ENCODE measurements around the gene PDE8B. TPM values are rescaled to one million over a fixed set of nuclear protein-coding genes. Genes with fewer than 3 reads are reported as not detected.
A peak's percentile ranks its signal among the peaks of the same experiment; 100 is the strongest.

The PDE8B gene
- total RNA-seq, 2 experiments from 2014 or later = 0.25 TPM; not detected in 1

GRCh38 chr5:77225531-77225930 is 15.1 kb downstream of the PDE8B start:
- Mint-ChIP-seq H3K4me3 (no peak overlapping the region), H3K4me1 (peaks cover 3% of the 10 kb centered on the region), H3K36me3 (ENCODE audit: low read depth) (no peaks in the 10 kb centered on the region), H3K9me3 (peaks cover 7% of the 10 kb centered on the region), H3K27ac (no peak overlapping the region), H3K27me3 (peaks cover 27% of the 10 kb centered on the region)
- ChIA-PET CTCF (no interaction called here), POLR2A (no interaction called here)
- no peak for DNase-seq

- Mint-ChIP-seq H3K36me3 (ENCODE audit: low read depth) (no peaks in the 10 kb centered on the region), H3K27me3 (peaks cover 7% of the 10 kb centered on the region), H3K4me1 (peaks cover 8% of the 10 kb centered on the region), H3K4me3 (no peak overlapping the region), H3K9me3 (peaks cover 7% of the 10 kb centered on the region), H3K27ac (no peak overlapping the region)
- no peak for DNase-seq
- POLR2A ChIA-PET = no interaction called here
- CTCF ChIA-PET = interaction anchor here (0.6 to 1.5 kb wide), 3 partner anchors 9 to 1889 kb away, joined by 3 to 4 read pairs (median 3); no protein-coding TSS in a partner anchor
These were observed 19.4 kb downstream of the PDE8B start for GRCh38 chr5:77229887-77230286.

GRCh38 chr5:77230727-77231470 is 20.4 kb downstream of the PDE8B start:
- POLR2A ChIA-PET = no interaction called here
- Mint-ChIP-seq H3K9me3 (peaks cover 7% of the 10 kb centered on the region), H3K27ac (no peak overlapping the region)

DNA sequence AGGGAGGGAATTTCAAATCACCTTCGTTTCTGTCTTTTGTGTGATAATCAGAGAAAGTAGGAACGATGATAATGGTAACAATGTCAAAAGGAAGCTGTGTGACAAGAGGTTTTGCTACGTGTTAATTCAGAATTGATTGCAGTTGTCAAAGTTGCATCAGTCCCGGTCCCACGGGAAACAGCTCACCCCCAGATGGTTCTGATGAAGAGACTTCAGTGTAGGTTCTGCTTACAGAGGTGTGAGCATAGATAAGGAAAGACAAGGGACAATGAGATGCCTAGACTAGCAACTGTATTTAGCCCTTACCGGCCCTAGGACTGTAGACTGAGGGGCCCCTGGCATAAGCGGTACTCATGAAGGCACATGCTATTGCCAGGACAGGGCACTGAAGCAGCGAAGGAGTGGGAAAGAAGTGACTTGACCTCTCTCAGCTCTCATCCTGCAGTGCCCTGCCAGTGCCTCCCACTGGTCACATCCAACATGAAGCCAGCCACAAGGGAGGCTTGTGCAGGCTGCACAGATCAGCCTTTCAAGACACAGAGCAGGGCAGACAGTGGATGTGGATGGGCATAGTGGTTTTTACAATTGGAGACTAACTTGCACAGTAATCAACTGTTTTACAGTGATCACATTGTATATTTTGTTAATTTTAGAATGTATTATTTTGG is 21.1 kb downstream of the PDE8B start:
- DNase-seq = no peak
- CTCF ChIA-PET = interaction anchor here (1.0 kb wide), 1 partner anchor 27 kb away, joined by 3 read pairs; no protein-coding TSS in a partner anchor
- no peak overlapping the region for H3K4me3 Mint-ChIP-seq
- peaks cover 7% of the 10 kb centered on the region for H3K9me3 Mint-ChIP-seq
- peaks cover 8% of the 10 kb centered on the region for H3K4me1 Mint-ChIP-seq
- no peaks in the 10 kb centered on the region for H3K36me3 Mint-ChIP-seq (ENCODE audit: low read depth)
- no peak overlapping the region for H3K27ac Mint-ChIP-seq
- peaks cover 8% of the 10 kb centered on the region for H3K27me3 Mint-ChIP-seq
- POLR2A ChIA-PET = no interaction called here

More at GRCh38 chr5:77230727-77231470, 20.4 kb downstream of the PDE8B start:
- peaks cover 4% of the 10 kb centered on the region for H3K27me3 Mint-ChIP-seq
- DNase-seq = no peak
- no peaks in the 10 kb centered on the region for H3K36me3 Mint-ChIP-seq (ENCODE audit: low read depth)
- peaks cover 8% of the 10 kb centered on the region for H3K4me1 Mint-ChIP-seq
- H3K4me3 Mint-ChIP-seq = no peak overlapping the region
- CTCF ChIA-PET = interaction anchor here (1.0 to 1.5 kb wide), 2 partner anchors 10 to 28 kb away, joined by 3 to 4 read pairs; no protein-coding TSS in a partner anchor

DNA sequence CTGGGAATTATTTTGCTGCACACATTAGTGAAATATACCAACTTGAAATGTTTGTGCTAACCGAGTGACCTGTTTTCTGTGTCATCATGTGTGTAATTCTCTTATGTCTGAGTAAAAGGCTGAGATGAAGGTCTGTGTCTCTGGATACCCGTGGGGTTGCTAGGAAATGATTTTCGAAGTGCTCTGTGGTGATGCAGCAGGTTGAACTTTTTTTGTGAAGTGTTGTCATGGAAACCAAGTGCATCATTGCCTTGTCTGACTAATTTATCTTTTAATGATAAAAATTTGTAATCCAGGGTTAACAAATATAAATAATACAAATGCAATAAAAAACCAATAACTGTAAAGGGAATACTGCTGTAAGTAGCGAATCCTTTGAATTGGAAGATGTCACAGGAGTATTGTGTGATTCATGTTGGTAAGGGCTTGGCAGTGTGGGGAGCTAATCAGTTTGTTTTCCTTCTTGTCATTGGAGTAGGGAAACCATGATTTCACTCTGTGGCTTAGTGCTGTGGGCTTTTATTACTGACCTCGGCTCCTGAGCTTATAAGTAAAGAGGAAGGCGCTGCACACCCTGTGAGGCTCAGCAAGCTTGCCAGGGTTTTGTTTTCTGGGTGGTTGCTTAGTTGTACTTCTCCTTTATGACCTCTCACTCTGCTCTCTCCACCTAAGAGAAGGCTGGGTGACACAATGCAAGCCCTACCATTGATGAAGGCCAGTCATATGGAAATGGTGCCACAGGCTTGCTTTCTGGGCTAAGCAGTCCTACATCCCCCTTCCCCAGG is 22.3 kb downstream of the PDE8B start:
- H3K27ac Mint-ChIP-seq = no peak overlapping the region
- H3K27me3 Mint-ChIP-seq = peaks cover 10% of the 10 kb centered on the region
- H3K9me3 Mint-ChIP-seq = peaks cover 7% of the 10 kb centered on the region
- no peaks in the 10 kb centered on the region for H3K36me3 Mint-ChIP-seq (ENCODE audit: low read depth)
- no peak overlapping the region for H3K4me3 Mint-ChIP-seq
- ChIA-PET CTCF (interaction anchor here (0.6 kb wide), 3 partner anchors 116 to 1622 kb away, joined by 3 read pairs; no protein-coding TSS in a partner anchor), POLR2A (no interaction called here)
- H3K4me1 Mint-ChIP-seq = peaks cover 8% of the 10 kb centered on the region
- no peak for DNase-seq

DNA sequence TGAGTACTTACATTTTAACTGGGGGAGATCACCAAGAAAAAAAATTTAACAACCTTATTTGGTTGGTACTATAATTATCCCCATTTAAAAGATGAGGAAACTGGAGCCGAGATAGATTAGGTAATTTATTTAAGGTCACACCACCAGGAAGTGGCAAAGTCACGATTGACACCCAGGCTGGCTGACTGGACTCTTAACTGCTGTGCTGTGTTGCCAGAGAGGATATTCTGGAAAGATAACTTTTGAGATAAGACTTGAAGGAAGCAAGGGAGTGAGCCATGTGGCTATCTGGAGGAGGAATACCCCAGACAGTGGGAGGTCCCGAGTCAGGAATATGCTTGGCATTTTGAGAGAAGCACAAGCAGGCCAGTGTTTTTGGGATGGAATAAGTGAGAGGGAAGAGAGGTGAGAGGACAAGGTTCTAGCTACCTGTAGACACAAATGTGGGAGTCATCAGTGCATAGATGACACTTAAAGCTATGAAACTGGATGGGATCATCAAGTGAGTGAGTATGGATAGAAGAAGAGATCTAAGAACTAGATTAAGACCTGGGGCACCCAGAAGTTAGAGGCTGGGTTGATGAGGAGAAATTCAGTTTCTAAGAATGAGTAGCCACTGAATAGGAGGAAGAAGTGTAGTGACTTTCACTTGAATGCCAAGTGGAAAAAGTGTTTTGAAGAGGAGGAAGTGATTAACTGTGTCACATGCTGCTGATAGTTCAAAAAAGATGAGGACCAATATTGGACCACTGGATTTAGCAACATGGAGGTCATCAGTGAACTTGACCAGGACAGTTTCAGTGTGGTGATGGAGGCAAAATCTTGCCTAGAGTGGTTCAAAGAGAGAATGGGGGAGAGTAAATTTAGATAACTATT is 25.6 kb downstream of the PDE8B start:
- Mint-ChIP-seq H3K27ac (no peak overlapping the region), H3K36me3 (ENCODE audit: low read depth) (no peaks in the 10 kb centered on the region), H3K4me1 (peaks cover 3% of the 10 kb centered on the region), H3K9me3 (no peaks in the 10 kb centered on the region), H3K4me3 (no peak overlapping the region), H3K27me3 (peaks cover 26% of the 10 kb centered on the region)
- no peak for DNase-seq
- ChIA-PET POLR2A (no interaction called here), CTCF (no interaction called here)

GRCh38 chr5:77239126-77239741 is 28.8 kb downstream of the PDE8B start:
- CTCF ChIA-PET = interaction anchor here (0.6 to 0.9 kb wide), 2 partner anchors 13 to 250 kb away, joined by 3 read pairs; no protein-coding TSS in a partner anchor
- Mint-ChIP-seq H3K9me3 (no peaks in the 10 kb centered on the region), H3K27me3 (peaks cover 32% of the 10 kb centered on the region), H3K36me3 (ENCODE audit: low read depth) (no peaks in the 10 kb centered on the region), H3K4me1 (no peaks in the 10 kb centered on the region), H3K27ac (no peak overlapping the region), H3K4me3 (no peak overlapping the region)
- POLR2A ChIA-PET = interaction anchor here (0.6 kb wide), 1 partner anchor 137 kb away, joined by 3 read pairs; no protein-coding TSS in a partner anchor
- peak; percentile 15 for DNase-seq

GRCh38 chr5:77241444-77241843 is 31.0 kb downstream of the PDE8B start:
- H3K9me3 Mint-ChIP-seq = no peaks in the 10 kb centered on the region
- no peaks in the 10 kb centered on the region for H3K4me1 Mint-ChIP-seq
- CTCF ChIA-PET = no interaction called here
- no peak overlapping the region for H3K27ac Mint-ChIP-seq
- no peak for DNase-seq
- H3K36me3 Mint-ChIP-seq (ENCODE audit: low read depth) = no peaks in the 10 kb centered on the region
- POLR2A ChIA-PET = no interaction called here
- peaks cover 25% of the 10 kb centered on the region for H3K27me3 Mint-ChIP-seq
- H3K4me3 Mint-ChIP-seq = no peak overlapping the region

DNA sequence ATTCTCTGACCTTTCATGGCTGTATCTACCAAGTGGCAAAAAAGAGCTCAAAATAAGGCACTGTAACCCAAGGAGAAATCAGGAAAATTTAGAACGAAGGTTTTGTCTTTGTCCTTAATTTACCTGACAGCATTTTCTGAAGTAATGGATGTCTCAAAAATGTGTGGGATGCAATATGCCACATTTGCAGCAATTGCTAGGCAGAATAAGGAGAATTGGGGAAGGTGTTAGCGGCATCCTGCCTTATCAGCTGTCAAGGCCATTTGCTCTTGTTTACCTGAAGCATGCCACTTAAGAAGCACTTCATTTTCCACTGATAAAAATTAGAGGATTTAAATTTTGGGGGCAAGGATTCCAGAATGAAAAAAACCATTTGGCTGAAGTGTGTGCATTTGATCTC is 39.0 kb downstream of the PDE8B start:
- DNase-seq = no peak
- no peak overlapping the region for H3K27ac Mint-ChIP-seq
- no peaks in the 10 kb centered on the region for H3K9me3 Mint-ChIP-seq
- CTCF ChIA-PET = interaction anchor here (0.8 kb wide), 1 partner anchor 130 kb away, joined by 3 read pairs; no protein-coding TSS in a partner anchor
- H3K4me3 Mint-ChIP-seq = no peak overlapping the region
- H3K4me1 Mint-ChIP-seq = no peaks in the 10 kb centered on the region
- H3K36me3 Mint-ChIP-seq (ENCODE audit: low read depth) = no peaks in the 10 kb centered on the region
- peaks cover 38% of the 10 kb centered on the region for H3K27me3 Mint-ChIP-seq
- POLR2A ChIA-PET = no interaction called here

DNA sequence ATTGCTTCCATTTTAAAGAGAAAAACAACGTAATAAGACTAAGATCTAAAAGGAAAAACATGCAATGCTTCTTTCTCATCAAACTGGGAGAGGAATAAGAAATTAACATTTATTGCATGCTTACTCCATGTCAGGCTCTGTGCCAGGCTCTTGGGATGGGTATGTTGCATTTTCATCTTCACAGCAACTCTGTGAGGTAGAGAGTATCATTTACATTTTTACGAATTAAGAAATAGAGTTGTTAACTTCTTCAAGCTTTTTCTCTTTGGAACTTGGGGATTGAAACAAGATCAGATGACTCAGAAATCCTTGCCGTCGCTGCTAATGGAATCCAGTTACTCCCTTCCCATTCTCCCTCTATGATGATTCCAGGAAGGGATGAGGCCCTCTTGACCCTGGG is 39.5 kb downstream of the PDE8B start:
- H3K9me3 Mint-ChIP-seq = no peaks in the 10 kb centered on the region
- H3K4me1 Mint-ChIP-seq = no peaks in the 10 kb centered on the region
- H3K27me3 Mint-ChIP-seq = peaks cover 43% of the 10 kb centered on the region
- no peak overlapping the region for H3K4me3 Mint-ChIP-seq
- ChIA-PET POLR2A (no interaction called here), CTCF (no interaction called here)
- H3K36me3 Mint-ChIP-seq (ENCODE audit: low read depth) = no peaks in the 10 kb centered on the region
- no peak overlapping the region for H3K27ac Mint-ChIP-seq
- DNase-seq = no peak

- ChIA-PET POLR2A (no interaction called here), CTCF (interaction anchor here (0.8 to 1.2 kb wide), 2 partner anchors 13 to 22 kb away, joined by 3 to 5 read pairs; no protein-coding TSS in a partner anchor)
- no peaks in the 10 kb centered on the region for H3K36me3 Mint-ChIP-seq (ENCODE audit: low read depth)
- H3K4me1 Mint-ChIP-seq = no peaks in the 10 kb centered on the region
- no peak overlapping the region for H3K4me3 Mint-ChIP-seq
- peaks cover 44% of the 10 kb centered on the region for H3K27me3 Mint-ChIP-seq
- no peak overlapping the region for H3K27ac Mint-ChIP-seq
- H3K9me3 Mint-ChIP-seq = no peaks in the 10 kb centered on the region
- DNase-seq = no peak
These were observed 41.4 kb downstream of the PDE8B start for GRCh38 chr5:77251921-77252320.

DNA sequence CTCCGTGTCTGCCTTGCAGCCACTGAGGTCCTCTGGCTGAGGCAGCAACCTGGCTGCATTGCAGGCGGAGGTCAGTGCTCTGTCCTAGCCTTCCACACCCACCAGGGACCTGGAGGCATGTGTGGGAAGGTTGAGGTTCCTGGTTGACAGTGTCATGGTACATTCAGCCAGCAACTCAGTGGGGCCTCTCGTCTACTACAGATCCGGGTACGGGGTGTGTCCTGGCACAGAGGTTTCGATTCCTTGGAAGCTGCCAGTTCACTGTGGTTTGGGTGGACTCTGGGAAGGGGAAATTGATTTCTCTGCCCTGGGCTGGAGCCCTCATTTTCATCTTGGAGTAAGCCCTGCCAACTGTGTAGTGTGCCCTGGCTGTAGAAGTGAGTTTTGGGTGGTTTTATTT is 45.1 kb downstream of the PDE8B start:
- Mint-ChIP-seq H3K27ac (no peak overlapping the region), H3K36me3 (ENCODE audit: low read depth) (no peaks in the 10 kb centered on the region), H3K9me3 (no peaks in the 10 kb centered on the region), H3K4me3 (no peak overlapping the region), H3K27me3 (peaks cover 33% of the 10 kb centered on the region), H3K4me1 (peaks cover 8% of the 10 kb centered on the region)
- POLR2A ChIA-PET = no interaction called here
- DNase-seq = no peak
- CTCF ChIA-PET = no interaction called here

Data from activated CD4-positive, alpha-beta T cell treated with anti-CD3 and anti-CD28 coated beads, Interleukin-2, amount 10 ng/mL, durations not matched to agents 7 days and 5 days (primary cell).